Measurements from ENCODE around the gene C19orf38.

The C19orf38 gene

DNA sequence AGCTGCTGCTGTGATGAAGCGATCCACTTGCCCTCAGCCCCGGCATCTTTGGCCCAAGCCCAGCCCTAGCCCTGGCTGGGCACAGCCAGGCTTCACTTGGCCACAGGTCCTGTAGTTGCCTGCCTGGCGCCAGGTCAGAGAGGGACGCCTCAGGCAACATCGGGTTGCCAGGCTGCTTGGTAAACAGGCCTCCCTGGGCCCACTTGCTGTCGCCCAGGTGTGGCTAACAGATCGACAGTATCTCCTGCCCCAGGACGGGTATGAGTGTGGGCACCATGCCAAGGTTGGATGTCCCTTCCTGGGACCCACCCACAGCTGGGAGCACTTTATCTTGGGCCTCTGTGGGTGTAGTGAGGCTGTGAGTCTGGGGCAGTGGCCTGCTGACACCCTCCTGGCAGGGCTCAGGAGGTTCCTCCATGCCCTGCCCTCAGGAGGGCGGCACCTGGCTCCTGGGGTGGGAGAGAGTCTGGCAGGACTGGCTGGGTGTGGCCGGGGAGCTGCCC lies 51.0 kb downstream of the C19orf38 start:
- no peak for DNase-seq (ENCODE audit: insufficient read length)
- FAIRE-seq, result no peak
- TF ChIP-seq TAF1 (IDR thresholded peaks at IDR 0.05; ENCODE audit: borderline replicate concordance, low read depth, low read length) (no peak), POLR2A (IDR thresholded peaks at IDR 0.05; ENCODE audit: low read depth, low read length) (no peak), POLR2AphosphoS5 (IDR thresholded peaks at IDR 0.05; ENCODE audit: low read depth, low read length) (no peak)

DNA sequence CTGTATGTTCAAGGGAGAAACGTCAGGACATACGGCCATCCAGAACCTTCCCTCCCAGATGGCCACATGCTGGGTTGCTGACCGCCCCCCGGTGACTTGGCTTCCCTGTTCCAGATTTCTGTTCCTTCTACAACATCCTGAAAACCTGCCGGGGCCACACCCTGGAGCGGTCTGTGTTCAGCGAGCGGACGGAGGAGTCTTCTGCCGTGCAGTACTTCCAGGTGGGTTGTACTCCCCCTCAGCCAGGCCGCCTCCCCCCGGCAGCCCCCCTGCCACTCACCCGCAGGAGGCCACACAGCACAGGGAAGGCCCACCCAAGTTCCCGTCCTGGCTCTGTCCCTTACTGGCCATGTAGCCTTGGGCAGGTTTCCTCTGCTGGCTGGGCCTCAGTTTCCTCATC lies 59.7 kb downstream of the C19orf38 start:
- no peak for DNase-seq (ENCODE audit: insufficient read length)
- no peak for FAIRE-seq
- TF ChIP-seq POLR2A (IDR thresholded peaks at IDR 0.05; ENCODE audit: low read depth, low read length) (no peak), POLR2AphosphoS5 (IDR thresholded peaks at IDR 0.05; ENCODE audit: low read depth, low read length) (no peak), TAF1 (IDR thresholded peaks at IDR 0.05; ENCODE audit: borderline replicate concordance, low read depth, low read length) (no peak)

DNA sequence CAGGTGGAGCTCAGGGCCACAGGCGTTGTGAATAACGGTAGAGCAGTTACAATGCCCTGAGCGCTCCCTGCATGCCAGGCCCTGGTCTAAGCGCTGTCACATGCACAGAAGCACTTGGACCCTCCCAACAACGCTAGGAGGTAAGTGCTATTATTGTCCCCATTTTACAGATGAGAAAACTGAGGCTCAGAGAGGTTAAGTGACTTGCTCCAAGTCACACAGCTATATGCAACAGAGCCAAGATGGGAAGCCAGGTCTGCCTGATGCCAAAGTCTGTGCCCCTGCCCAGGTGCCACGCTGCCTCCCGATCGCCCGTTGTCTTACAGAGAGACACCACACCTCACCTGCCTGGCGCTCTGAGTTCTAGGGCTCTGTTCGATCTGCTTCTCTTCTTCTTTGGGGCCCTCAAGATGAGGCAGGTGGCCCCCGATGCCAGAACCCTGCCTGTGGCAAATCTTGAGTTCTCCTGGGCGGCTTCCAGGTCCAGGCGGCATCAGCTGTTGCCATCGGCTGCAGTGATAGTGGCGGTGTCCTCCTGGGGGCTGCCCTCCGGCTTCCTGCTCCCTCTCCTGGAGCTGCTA lies 60.3 kb downstream of the C19orf38 start:
- TF ChIP-seq POLR2AphosphoS5 (IDR thresholded peaks at IDR 0.05; ENCODE audit: low read depth, low read length), result no peak
- FAIRE-seq, result no peak
- no peak for DNase-seq (ENCODE audit: insufficient read length)

DNA sequence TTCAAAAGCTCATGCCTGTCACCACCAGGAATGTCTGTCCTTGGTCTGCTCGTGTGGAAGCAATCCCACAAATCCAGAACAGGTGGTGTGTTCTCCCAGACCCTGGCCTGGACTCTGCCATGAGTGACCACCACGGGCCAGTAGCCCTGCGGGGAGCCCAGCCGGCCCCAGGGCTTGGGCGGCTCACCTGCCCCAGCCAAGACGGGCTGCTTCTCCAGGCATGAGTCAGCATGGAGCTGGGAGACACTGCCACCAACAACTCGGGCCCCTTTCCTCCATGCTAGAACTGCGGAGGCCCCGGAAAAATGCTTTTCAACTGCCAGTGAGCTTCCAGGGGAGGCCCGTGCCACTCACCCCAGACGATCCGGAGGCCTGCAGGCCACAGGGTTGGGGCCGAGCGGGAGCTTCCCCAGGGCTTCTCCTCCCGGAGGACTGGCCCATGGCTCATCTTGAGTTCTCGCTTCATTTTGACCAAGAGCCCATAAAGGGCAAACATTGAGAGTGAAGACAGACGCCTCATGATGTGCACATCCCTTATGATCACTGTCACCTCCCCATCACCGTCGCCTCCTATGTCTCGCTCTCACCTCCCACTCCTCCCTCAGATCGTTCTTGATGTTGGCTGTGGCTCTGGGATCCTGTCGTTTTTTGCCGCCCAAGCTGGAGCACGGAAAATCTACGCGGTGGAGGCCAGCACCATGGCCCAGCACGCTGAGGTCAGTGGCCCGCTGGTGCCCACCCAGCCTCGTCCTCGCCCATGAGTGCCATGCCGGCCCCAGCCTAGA lies 63.6 kb downstream of the C19orf38 start:
- no peak for FAIRE-seq
- DNase-seq (ENCODE audit: insufficient read length), result no peak
- no peak for TF ChIP-seq POLR2A (IDR thresholded peaks at IDR 0.05; ENCODE audit: low read depth, low read length)
- TF ChIP-seq POLR2AphosphoS5 (IDR thresholded peaks at IDR 0.05; ENCODE audit: low read depth, low read length), result no peak
- TF ChIP-seq TAF1 (IDR thresholded peaks at IDR 0.05; ENCODE audit: borderline replicate concordance, low read depth, low read length), result no peak

DNA sequence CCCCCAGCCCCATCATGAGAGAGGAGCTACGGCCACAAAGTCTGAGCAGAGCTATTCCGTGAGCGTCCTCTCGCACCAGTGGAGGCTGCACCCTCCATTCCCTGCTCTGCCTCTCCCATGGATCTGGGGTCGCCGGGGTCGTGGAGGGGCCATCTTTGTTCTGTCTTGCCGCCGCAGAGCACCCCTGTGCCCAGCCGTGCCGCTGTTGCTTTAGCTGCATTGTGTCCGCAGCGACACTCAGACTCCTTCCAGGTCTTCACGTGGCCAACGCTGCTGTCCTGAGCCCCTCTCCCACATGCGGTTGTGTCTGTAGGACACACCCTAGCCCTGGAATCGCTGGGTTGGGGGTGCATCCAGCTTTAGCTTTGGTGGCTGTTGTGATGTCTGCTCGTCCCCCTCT lies 64.4 kb downstream of the C19orf38 start:
- DNase-seq (ENCODE audit: insufficient read length) (no peak), FAIRE-seq (no peak)
- TF ChIP-seq POLR2AphosphoS5 (IDR thresholded peaks at IDR 0.05; ENCODE audit: low read depth, low read length) (no peak), TAF1 (IDR thresholded peaks at IDR 0.05; ENCODE audit: borderline replicate concordance, low read depth, low read length) (no peak), POLR2A (IDR thresholded peaks at IDR 0.05; ENCODE audit: low read depth, low read length) (no peak)

DNA sequence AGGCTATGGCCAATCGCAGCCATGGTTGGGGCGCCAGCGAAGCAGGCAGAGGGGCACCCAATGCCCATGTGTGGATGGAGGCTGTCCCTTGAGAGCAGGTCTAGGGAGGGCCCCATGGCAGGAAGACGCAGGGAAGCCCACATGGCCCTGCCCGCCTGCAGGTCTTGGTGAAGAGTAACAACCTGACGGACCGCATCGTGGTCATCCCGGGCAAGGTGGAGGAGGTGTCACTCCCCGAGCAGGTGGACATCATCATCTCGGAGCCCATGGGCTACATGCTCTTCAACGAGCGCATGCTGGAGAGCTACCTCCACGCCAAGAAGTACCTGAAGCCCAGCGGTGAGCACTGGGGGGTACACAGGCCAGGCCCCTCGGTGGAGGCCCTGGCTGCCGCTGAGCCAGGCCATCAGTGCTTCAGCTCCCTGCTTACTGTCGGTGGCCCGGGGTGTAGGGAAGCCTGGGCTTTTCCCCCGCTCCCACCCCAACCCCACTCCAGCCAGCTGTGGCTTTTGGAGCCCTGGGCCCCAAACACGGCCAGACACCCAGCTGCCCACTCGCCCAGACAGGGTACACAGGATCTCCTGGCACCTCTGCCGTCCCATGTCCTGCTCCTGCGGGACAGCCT lies 65.6 kb downstream of the C19orf38 start:
- DNase-seq (ENCODE audit: insufficient read length) (no peak), FAIRE-seq (no peak)

DNA sequence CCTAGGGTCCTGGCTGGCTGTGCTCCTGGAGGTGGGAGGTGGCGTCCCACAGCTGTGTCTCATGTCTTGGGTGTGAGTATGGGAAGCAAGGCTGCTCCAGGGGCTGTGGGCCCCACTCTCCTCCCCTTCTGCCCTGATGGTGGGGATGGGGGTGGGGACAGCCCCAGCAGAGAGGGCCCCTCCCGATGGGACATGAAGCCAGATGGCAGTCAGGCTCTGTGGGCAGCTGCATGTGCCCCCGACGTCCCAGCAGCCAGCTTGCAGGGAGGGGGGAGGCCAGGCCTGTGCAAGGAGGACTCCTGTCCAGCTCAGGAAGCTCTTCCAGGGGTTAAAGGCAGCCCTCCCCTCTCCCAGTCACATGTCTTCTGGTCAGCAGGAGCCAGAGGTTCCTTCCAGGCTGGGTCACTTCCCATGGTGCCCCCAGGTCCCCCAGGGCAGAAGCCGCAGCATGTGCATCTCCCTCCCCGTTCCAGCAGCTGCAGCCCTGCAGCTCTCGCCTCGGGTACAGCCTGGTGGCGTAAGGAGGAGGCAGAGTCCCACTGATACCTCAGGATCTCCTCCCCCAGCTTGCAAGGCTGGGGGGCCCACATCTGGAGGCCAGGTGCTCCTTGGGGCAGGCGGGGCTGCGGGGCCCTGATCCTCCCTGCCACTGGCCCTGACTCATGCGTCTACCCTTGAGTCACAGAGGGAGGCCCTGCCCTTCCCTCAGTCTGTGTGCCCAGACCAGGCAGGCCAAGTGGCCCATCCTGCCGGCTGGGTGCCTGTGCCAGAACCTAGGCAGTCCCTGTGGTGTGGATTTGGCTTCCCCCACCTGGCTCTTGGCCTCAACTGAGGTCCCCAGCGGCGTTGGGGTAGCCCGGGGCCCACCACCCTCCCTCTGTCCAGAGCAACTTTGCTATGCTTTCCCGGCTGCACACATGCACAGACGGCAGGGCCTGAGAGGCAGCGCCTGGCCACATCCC lies 67.2 kb downstream of the C19orf38 start:
- TF ChIP-seq POLR2AphosphoS5 (IDR thresholded peaks at IDR 0.05; ENCODE audit: low read depth, low read length) (no peak), TAF1 (IDR thresholded peaks at IDR 0.05; ENCODE audit: borderline replicate concordance, low read depth, low read length) (no peak), POLR2A (IDR thresholded peaks at IDR 0.05; ENCODE audit: low read depth, low read length) (no peak)
- DNase-seq (ENCODE audit: insufficient read length), result no peak
- no peak for FAIRE-seq

More for the DNA sequence above, 65.6 kb downstream of the C19orf38 start:
- TF ChIP-seq TAF1 (IDR thresholded peaks at IDR 0.05; ENCODE audit: borderline replicate concordance, low read depth, low read length) (no peak), POLR2A (IDR thresholded peaks at IDR 0.05; ENCODE audit: low read depth, low read length) (no peak), POLR2AphosphoS5 (IDR thresholded peaks at IDR 0.05; ENCODE audit: low read depth, low read length) (no peak)

DNA sequence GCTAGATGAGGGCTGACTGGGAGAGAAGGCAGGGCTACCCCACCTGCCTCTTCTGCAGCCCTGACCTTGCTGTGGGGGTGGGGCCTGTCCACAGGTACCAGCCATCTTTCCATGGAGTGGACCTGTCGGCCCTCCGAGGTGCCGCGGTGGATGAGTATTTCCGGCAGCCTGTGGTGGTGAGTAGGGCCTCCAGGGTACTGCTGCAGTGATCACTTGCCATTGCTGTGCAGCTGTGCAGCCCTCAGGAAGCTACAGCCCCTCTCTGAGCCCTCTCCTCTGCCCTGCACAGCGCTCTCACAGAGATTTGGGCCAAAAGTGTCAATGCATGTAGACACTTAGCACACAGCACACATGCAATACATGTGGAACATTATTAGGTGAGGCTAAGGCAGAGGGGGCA lies 68.4 kb downstream of the C19orf38 start:
- FAIRE-seq, result no peak
- DNase-seq (ENCODE audit: insufficient read length), result no peak
- TF ChIP-seq POLR2A (IDR thresholded peaks at IDR 0.05; ENCODE audit: low read depth, low read length), result no peak
- no peak for TF ChIP-seq POLR2AphosphoS5 (IDR thresholded peaks at IDR 0.05; ENCODE audit: low read depth, low read length)
- TF ChIP-seq TAF1 (IDR thresholded peaks at IDR 0.05; ENCODE audit: borderline replicate concordance, low read depth, low read length), result no peak

DNA sequence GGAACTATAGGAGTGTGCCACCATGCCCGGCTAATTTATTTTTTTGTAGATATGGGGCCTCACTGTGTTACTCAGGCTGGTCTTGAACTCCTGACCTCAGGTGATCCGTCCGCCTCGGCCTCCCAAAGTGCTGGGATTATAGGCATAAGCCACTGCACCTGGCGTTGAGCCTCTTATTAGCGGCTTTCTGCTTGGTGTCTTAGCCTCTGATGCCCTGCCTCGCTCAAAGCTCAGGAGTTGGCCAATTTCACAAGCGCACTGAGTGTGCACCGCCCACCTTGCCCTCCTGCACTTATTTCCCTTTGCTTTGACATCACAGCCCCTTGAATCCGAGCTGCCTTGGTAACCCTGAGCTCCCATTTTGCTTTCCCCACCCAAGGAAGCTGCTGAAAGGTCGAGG lies 70.1 kb downstream of the C19orf38 start:
- DNase-seq (ENCODE audit: insufficient read length) (peak; percentile 4), FAIRE-seq (no peak)

More for the DNA sequence above, 70.1 kb downstream of the C19orf38 start:
- TF ChIP-seq POLR2A (IDR thresholded peaks at IDR 0.05; ENCODE audit: low read depth, low read length) (no peak), POLR2AphosphoS5 (IDR thresholded peaks at IDR 0.05; ENCODE audit: low read depth, low read length) (no peak), TAF1 (IDR thresholded peaks at IDR 0.05; ENCODE audit: borderline replicate concordance, low read depth, low read length) (no peak)
